Astrocyte of the cerebellum (primary cell): ENCODE measurements around the gene LMAN2L.
A peak's percentile ranks its signal among the peaks of the same experiment; 100 is the strongest.

Experiments
- DNase-seq: peaks from one replicate; pipeline ENCODE4 v3.0.0-alpha.2; 2011; ENCODE audit warnings: low read depth
- H3K4me3 ChIP-seq: 2 replicates; pipeline ENCODE4 v1.5.1; 2011; ENCODE audit warnings: mild to moderate bottlenecking, low read depth, low read length, moderate library complexity
- CTCF ChIP-seq: IDR thresholded peaks from 2 replicates; pipeline ENCODE4 v1.5.1; 2012; ENCODE audit warnings: low read length, low read depth, moderate library complexity, mild to moderate bottlenecking; ENCODE audit errors: missing control alignments
- in situ Hi-C: cut with HindIII; loops from 2 replicates; pipeline ENCODE4 v1.10.0; 2017; ENCODE audit warnings: low sequenced_read_pairs

LMAN2L gene

GRCh38 chr2:96753661-96754282 is 13.9 kb upstream of the LMAN2L start:
- DNase-seq, result no peak
- no peak for TF ChIP-seq CTCF
- in situ Hi-C loops, result no loop called here
- no peak overlapping the region for H3K4me3 ChIP-seq

GRCh38 chr2:96751800-96752199 is 11.9 kb upstream of the LMAN2L start:
- no peak for DNase-seq
- no peak overlapping the region for H3K4me3 ChIP-seq
- in situ Hi-C loops, result no loop called here
- TF ChIP-seq CTCF, result no peak

- DNase-seq, result no peak
- in situ Hi-C loops, result no loop called here
- no peak overlapping the region for H3K4me3 ChIP-seq
- TF ChIP-seq CTCF, result no peak
Observed at GRCh38 chr2:96747061-96747617, 7.3 kb upstream of the LMAN2L start.

- in situ Hi-C loops, result no loop called here
- no peak for DNase-seq
- TF ChIP-seq CTCF, result no peak
- peak overlapping the region; percentile 75 for H3K4me3 ChIP-seq
Observed at GRCh38 chr2:96739076-96739632, 710 bp downstream of the LMAN2L start.

- TF ChIP-seq CTCF, result no peak
- in situ Hi-C loops, result no loop called here
- DNase-seq, result no peak
- H3K4me3 ChIP-seq, result no peak overlapping the region
Observed at GRCh38 chr2:96737831-96738230, 2.0 kb downstream of the LMAN2L start.

- no peak for TF ChIP-seq CTCF
- in situ Hi-C loops, result no loop called here
- H3K4me3 ChIP-seq, result no peak overlapping the region
- no peak for DNase-seq
Observed at GRCh38 chr2:96737251-96737650, 2.6 kb downstream of the LMAN2L start.
